Measurements from ENCODE around the gene ELAVL1. TPM values are rescaled to one million over a fixed set of nuclear protein-coding genes. Genes with fewer than 3 reads are reported as not detected.

The ELAVL1 gene
- total RNA-seq, 2 donors from 2014 or later = 31.0 to 37.4 TPM

GRCh38 chr19:7912697-7913564 lies 92.5 kb downstream of the ELAVL1 start:
- TF ChIP-seq CTCF (IDR thresholded peaks at IDR 0.05) = no peak
- peaks cover 0 to 32% of the 10 kb centered on the region in 2 donors for H3K4me1 ChIP-seq
- no peak for DNase-seq (ENCODE audit: low spot score)
- H3K27me3 ChIP-seq = peaks cover 0 to 12% of the 10 kb centered on the region in 2 donors
- H3K27ac ChIP-seq = no peak overlapping the region
- no peaks in the 10 kb centered on the region for H3K9me3 ChIP-seq
- H3K36me3 ChIP-seq = peaks cover 36% of the 10 kb centered on the region
- no peak overlapping the region for H3K4me3 ChIP-seq

- H3K4me3 ChIP-seq = no peak overlapping the region
- H3K9me3 ChIP-seq = no peaks in the 10 kb centered on the region
- DNase-seq (ENCODE audit: low spot score) = no peak
- no peak for TF ChIP-seq CTCF (IDR thresholded peaks at IDR 0.05)
- peaks cover 0 to 32% of the 10 kb centered on the region in 2 donors for H3K4me1 ChIP-seq
- no peak overlapping the region for H3K27ac ChIP-seq
- peaks cover 36% of the 10 kb centered on the region for H3K36me3 ChIP-seq
- H3K27me3 ChIP-seq = peaks cover 0 to 6% of the 10 kb centered on the region in 2 donors
These were observed 93.2 kb downstream of the ELAVL1 start for GRCh38 chr19:7912144-7912696.

- Histone ChIP-seq H3K4me3 (no peak overlapping the region), H3K4me1 (peaks cover 0 to 31% of the 10 kb centered on the region in 2 donors), H3K36me3 (peaks cover 39% of the 10 kb centered on the region), H3K9me3 (no peaks in the 10 kb centered on the region), H3K27ac (no peak overlapping the region), H3K27me3 (peaks cover 0 to 6% of the 10 kb centered on the region in 2 donors)
- no peak for DNase-seq (ENCODE audit: low spot score)
- TF ChIP-seq CTCF (IDR thresholded peaks at IDR 0.05) = no peak
These were observed 93.8 kb downstream of the ELAVL1 start for GRCh38 chr19:7911508-7912143.

GRCh38 chr19:7910321-7911161 lies 94.9 kb downstream of the ELAVL1 start:
- DNase-seq (ENCODE audit: low spot score) = no peak
- Histone ChIP-seq H3K27me3 (no peaks in the 10 kb centered on the region), H3K27ac (no peak overlapping the region), H3K36me3 (peaks cover 50% of the 10 kb centered on the region), H3K4me1 (peaks cover 0 to 31% of the 10 kb centered on the region in 2 donors), H3K9me3 (no peaks in the 10 kb centered on the region), H3K4me3 (no peak overlapping the region)
- no peak for TF ChIP-seq CTCF (IDR thresholded peaks at IDR 0.05)

GRCh38 chr19:7909471-7910067 lies 95.9 kb downstream of the ELAVL1 start:
- Histone ChIP-seq H3K27me3 (no peaks in the 10 kb centered on the region), H3K4me1 (peaks cover 0 to 40% of the 10 kb centered on the region in 2 donors), H3K27ac (no peak overlapping the region), H3K4me3 (no peak overlapping the region), H3K9me3 (no peaks in the 10 kb centered on the region), H3K36me3 (peaks cover 53% of the 10 kb centered on the region)
- no peak for TF ChIP-seq CTCF (IDR thresholded peaks at IDR 0.05)
- no peak for DNase-seq (ENCODE audit: low spot score)

All from right atrium auricular region (tissue), 2 donors.